Smooth muscle cell (in vitro differentiated cells): ENCODE data around the gene ADORA2A. TPM values are rescaled to one million over a fixed set of nuclear protein-coding genes. Genes with fewer than 3 reads are reported as not detected.

Experiments used
- DNase-seq: peaks from one replicate; lab custom pipeline; 2025; ENCODE audit not compliant: unreplicated experiment; lab: John Stamatoyannopoulos, UW
- H2AFZ ChIP-seq: fragments of 200-600 bp; sonication (generic); 2 replicates; pipeline ENCODE4 v1.6.0; 2016; ENCODE audit warnings: antibody characterized with exemption, low read depth, mild to moderate bottlenecking
- H3F3A ChIP-seq: fragments of 200-600 bp; sonication (generic); 2 replicates; pipeline ENCODE4 v1.6.0; 2017; ENCODE audit warnings: antibody characterized with exemption, low read depth
- H3K27ac ChIP-seq: fragments of 200-600 bp; sonication (generic); 2 replicates; pipeline ENCODE4 v1.5.1; 2016; ENCODE audit warnings: low read depth, mild to moderate bottlenecking
- H3K27me3 ChIP-seq: fragments of 200-600 bp; sonication (generic); 2 replicates; pipeline ENCODE4 v1.6.1; 2016; ENCODE audit warnings: low read depth, mild to moderate bottlenecking
- H3K36me3 ChIP-seq: fragments of 200-600 bp; sonication (generic); 2 replicates; pipeline ENCODE4 v1.5.1; 2016; ENCODE audit warnings: low read depth
- H3K4me1 ChIP-seq: fragments of 200-600 bp; sonication (generic); 2 replicates; pipeline ENCODE4 v1.5.1; 2016; ENCODE audit warnings: low read depth
- H3K4me2 ChIP-seq: fragments of 200-600 bp; sonication (generic); 2 replicates; pipeline ENCODE4 v1.6.0; 2016; ENCODE audit warnings: mild to moderate bottlenecking
- H3K4me3 ChIP-seq: fragments of 200-600 bp; sonication (generic); 2 replicates; pipeline ENCODE4 v1.5.1; 2016; ENCODE audit warnings: mild to moderate bottlenecking
- H3K79me2 ChIP-seq: fragments of 200-600 bp; sonication (generic); 2 replicates; pipeline ENCODE4 v1.6.0; 2016; ENCODE audit warnings: low read depth, mild to moderate bottlenecking
- H3K9ac ChIP-seq: fragments of 200-600 bp; sonication (generic); 2 replicates; pipeline ENCODE4 v1.6.0; 2016; ENCODE audit warnings: low read depth
- H3K9me3 ChIP-seq: fragments of 200-600 bp; sonication (generic); replicated peaks from 2 replicates; pipeline ENCODE4 v1.5.1; 2016; ENCODE audit warnings: low read depth
- H4K20me1 ChIP-seq: fragments of 200-600 bp; sonication (generic); 2 replicates; pipeline ENCODE4 v1.6.0; 2016; ENCODE audit warnings: low read depth
- CTCF ChIP-seq: fragments of 200-600 bp; sonication (generic); IDR thresholded peaks from 2 replicates; pipeline ENCODE4 v1.5.1; 2017; ENCODE audit warnings: borderline replicate concordance, mild to moderate bottlenecking, antibody characterized with exemption; ENCODE audit not compliant: insufficient read depth, poor library complexity, severe bottlenecking
- WGBS: methylation state at CpG from one replicate; pipeline ENCODE4 v1.1.7; 2016; ENCODE audit warnings: low lambda C conversion rate; 5-methylcytosine and 5-hydroxymethylcytosine counted together
- polyA plus RNA-seq: library from polyadenylated mRNA; unstranded; fragments of >200 nt; fragmentation: Nextera tagmentation; extraction: Ambion mirVana; gene quantifications from 2 replicates; pipeline ENCODE4 v1.2.1, GENCODE V29; 2016
- total RNA-seq: library from RNA; depleted of rRNA; stranded (reverse); fragments of >200 nt; gene quantifications from 2 replicates; pipeline ENCODE4 v1.2.3, GENCODE V29; 2014

The ADORA2A gene
- total and polyA plus RNA-seq, 2 experiments from 2014 or later = 1.6 to 1.8 TPM

GRCh38 chr22:24467340-24467739, 39.9 kb downstream of the ADORA2A start:
- no peak overlapping the region for H3K27ac ChIP-seq
- no peak overlapping the region for H2AFZ ChIP-seq
- H3F3A ChIP-seq = peaks cover 9% of the 10 kb centered on the region
- H3K4me1 ChIP-seq = peaks cover 9% of the 10 kb centered on the region
- 86% methylated on average over 2 of the region's 2 CpGs for WGBS
- no peak overlapping the region for H3K4me3 ChIP-seq
- no peaks in the 10 kb centered on the region for H3K36me3 ChIP-seq
- no peak overlapping the region for H3K4me2 ChIP-seq
- H3K9me3 ChIP-seq = no peaks in the 10 kb centered on the region
- no peaks in the 10 kb centered on the region for H4K20me1 ChIP-seq
- no peak overlapping the region for H3K9ac ChIP-seq
- no peak for TF ChIP-seq CTCF
- no peaks in the 10 kb centered on the region for H3K79me2 ChIP-seq
- no peaks in the 10 kb centered on the region for H3K27me3 ChIP-seq
- DNase-seq = no peak

- Histone ChIP-seq H4K20me1 (no peaks in the 10 kb centered on the region), H3K27me3 (no peaks in the 10 kb centered on the region), H3K79me2 (no peaks in the 10 kb centered on the region), H3F3A (peaks cover 3% of the 10 kb centered on the region), H3K9ac (no peak overlapping the region), H3K36me3 (no peaks in the 10 kb centered on the region), H3K27ac (no peak overlapping the region), H3K4me2 (no peak overlapping the region), H3K4me1 (peaks cover 6% of the 10 kb centered on the region), H3K4me3 (no peak overlapping the region), H3K9me3 (no peaks in the 10 kb centered on the region), H2AFZ (no peak overlapping the region)
- DNase-seq = no peak
- TF ChIP-seq CTCF = no peak
- 85% methylated on average over 4 of the region's 4 CpGs for WGBS
These were observed 44.2 kb downstream of the ADORA2A start for GRCh38 chr22:24471570-24471969.

GRCh38 chr22:24473284-24473683, 45.9 kb downstream of the ADORA2A start:
- H4K20me1 ChIP-seq = no peaks in the 10 kb centered on the region
- H3K4me2 ChIP-seq = no peak overlapping the region
- no peak overlapping the region for H3K4me3 ChIP-seq
- H3K9me3 ChIP-seq = no peaks in the 10 kb centered on the region
- no peak overlapping the region for H3K9ac ChIP-seq
- no peak overlapping the region for H3K27ac ChIP-seq
- TF ChIP-seq CTCF = no peak
- H3K79me2 ChIP-seq = no peaks in the 10 kb centered on the region
- H3K27me3 ChIP-seq = no peaks in the 10 kb centered on the region
- no peaks in the 10 kb centered on the region for H3K36me3 ChIP-seq
- no peaks in the 10 kb centered on the region for H3K4me1 ChIP-seq
- no peak for DNase-seq
- H2AFZ ChIP-seq = no peak overlapping the region
- no peaks in the 10 kb centered on the region for H3F3A ChIP-seq

GRCh38 chr22:24474221-24474620, 46.8 kb downstream of the ADORA2A start:
- H3K9ac ChIP-seq = no peak overlapping the region
- DNase-seq = no peak
- H3K36me3 ChIP-seq = no peaks in the 10 kb centered on the region
- H2AFZ ChIP-seq = no peak overlapping the region
- H3K4me2 ChIP-seq = no peak overlapping the region
- H4K20me1 ChIP-seq = no peaks in the 10 kb centered on the region
- H3K4me3 ChIP-seq = no peak overlapping the region
- no peaks in the 10 kb centered on the region for H3F3A ChIP-seq
- no peaks in the 10 kb centered on the region for H3K4me1 ChIP-seq
- WGBS = 29% methylated on average over 3 of the region's 3 CpGs
- peak overlapping the region; percentile 46 for H3K27ac ChIP-seq
- no peaks in the 10 kb centered on the region for H3K27me3 ChIP-seq
- H3K9me3 ChIP-seq = no peaks in the 10 kb centered on the region
- no peak for TF ChIP-seq CTCF
- no peaks in the 10 kb centered on the region for H3K79me2 ChIP-seq
